Stimulated activated CD8-positive, alpha-beta memory T cell treated with anti-CD3 and anti-CD28 coated beads, Interleukin-2, amount 100 ng/mL, for 1 hour (primary cell): ENCODE data around the gene TENT5C.

ENCODE experiments used
- DNase-seq, 2 donors: peaks; one replicate each; pipeline ENCODE4 v3.0.0-alpha.2; 2020; ENCODE audit warnings: low read depth in 2 of 2

The TENT5C gene

DNA sequence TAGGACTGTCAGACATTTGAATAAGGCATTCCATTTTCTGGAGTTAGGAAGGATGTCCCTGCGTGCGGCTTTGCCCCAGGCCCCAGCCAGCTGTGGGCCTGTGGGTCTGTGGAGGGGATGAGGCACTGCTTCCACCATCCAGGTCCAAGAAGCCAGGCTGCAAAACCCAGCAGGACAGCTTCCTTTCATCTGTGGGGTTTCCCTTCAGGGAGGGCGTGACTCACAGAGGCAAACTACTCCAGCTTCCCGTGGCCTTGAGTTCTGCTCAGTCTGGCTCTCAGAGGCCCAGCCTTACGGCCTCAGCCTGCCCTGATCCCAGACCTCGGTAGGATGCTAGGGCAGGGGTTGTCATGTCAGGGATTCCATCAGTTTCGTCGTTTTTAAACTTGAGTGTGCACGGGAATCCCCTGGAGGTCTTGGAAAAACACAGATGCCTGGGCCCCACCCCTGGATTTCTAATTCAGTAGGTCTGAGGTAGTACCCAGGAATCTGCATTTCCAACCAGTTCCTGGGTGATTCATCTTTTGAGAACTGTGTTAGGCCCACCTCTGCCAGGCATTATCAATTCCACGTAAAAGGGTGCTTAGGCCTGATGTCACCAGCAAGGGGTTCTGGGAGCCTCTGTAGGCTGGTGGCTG is 32.3 kb upstream of the TENT5C start:
- no peak for DNase-seq

DNA sequence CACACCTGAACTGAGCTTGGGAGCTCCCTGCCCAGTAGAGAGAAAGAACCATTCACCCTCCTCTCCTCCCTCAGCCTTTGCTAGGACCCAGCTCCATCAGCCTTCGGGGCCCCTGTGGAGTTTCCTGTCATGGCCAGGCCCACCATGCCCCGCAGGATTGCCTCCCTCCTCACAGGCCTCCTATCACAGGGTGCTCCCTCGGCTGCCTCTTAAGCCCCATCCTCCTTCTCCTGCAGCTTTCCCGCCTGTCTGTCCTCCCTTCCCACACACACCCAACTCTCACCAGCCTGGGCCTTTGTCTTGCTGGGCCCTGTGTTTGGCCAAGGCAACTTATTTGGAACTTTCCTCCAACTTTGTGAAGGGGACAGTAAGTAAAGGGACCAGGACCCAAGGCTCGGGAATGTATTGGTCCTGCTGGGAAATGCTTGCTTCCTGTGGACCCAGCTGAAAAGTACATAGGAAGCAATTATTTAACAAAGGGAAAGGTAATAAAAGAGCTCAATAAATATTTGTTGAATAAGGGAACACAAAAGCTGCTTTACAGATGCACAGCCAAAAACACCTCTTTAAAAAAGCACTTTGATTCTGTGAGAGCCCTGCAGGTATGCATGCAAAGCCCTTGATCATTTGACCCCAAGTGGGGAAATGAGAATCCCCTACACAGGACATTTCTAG is 31.6 kb upstream of the TENT5C start:
- no peak for DNase-seq

DNA sequence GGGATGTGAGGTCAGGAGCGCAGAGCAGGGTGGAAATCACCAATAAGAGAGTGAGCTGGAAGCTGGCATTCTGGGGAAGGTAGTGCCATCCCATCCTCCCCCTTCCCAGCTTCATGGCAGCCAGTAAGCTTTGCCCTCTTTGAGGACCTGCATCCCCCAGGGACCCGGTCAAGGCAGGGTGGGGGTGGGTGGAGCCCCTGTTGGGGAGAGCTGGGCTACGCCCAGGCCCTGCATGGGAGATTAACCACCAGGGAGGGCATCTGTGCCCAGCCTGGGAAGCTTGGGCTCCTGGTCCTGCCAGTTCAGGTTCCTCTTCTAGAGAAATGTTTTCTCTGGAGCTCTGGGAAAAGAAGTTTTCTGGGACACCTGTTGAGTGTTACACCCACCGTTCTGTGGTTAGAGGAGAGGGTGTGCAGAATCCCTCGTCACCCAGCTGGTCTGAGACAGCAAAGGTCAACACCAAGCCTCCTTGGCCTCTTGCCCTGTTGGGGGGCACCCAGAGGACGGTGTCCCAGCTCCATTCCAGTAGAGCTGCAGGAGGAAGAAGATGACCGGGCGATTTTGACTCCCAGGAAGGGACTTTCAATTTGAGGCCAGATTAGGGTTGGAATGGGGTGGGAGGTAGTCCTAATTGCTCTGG is 30.1 kb upstream of the TENT5C start:
- no peak for DNase-seq

DNA sequence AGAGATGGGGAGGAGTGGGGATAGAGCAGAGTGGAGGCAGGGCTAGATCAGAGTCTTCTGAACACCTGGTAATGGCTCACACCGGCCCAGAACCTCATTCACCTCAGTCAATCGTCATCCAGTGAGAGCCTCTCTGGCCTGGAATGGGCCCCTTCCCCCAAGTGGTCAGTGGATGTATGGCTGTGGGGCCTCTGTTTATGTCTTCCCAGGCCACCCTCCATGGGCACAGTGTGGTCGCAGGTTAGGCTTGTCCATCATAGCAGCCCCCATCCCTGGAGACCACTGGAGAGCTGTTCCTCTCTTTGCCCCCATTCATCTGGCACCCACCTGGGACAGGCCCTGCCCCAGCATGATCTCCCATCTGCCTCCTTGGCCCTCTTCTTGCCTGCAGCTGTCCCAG is 29.6 kb upstream of the TENT5C start:
- DNase-seq = no peak

DNA sequence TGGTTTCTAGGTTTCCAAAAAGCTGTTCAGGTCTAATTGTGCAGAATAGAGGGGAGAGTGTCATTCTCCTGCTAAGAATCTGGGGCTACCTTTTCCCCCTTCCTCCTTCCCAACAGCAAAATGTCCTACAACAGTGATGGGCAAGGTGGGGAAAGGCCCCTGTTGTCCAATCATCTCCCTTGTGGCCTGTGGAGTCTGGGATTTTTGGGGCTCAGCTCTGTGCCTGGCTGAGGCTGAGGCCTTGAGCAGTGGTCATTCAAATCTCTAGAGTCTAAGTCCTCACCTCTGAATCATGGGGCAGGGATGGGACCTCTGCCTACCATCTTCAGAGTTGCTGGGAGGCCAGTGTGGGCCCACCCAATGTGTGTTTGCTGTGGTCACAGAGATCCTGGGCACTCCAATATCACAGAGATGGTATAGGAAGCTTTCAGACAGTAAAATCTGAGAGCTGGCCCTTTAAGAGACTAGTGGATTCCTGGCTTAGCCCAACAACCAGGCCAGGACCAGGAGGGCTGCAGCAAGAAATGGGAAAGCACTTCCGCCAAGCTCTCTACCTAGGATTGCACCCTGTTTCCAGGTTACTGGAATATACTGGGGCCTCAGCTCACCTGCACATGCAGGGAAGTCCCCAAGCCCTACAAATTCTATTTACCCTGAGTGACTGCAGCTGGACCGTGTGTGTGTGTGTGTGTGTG is 28.5 kb upstream of the TENT5C start:
- DNase-seq = no peak

DNA sequence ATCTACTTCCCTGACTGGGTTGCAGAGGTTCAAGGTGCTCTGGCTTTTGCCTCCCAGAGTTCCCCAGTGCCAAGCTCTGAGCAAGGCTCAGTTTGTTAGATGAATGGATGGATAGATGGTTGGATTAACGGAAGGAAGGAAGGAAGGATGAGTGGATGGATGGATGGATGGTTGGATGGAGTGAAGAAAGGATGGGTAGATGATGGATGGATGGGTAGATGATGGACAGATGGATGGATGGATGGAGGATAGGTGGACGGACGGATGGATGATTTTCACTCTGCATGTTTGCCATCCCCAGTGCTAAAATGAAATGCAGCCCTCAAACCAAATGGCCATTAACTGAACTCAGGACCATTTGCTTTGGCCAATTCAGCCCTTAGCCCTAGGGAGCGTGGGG is 27.4 kb upstream of the TENT5C start:
- no peak for DNase-seq

DNA sequence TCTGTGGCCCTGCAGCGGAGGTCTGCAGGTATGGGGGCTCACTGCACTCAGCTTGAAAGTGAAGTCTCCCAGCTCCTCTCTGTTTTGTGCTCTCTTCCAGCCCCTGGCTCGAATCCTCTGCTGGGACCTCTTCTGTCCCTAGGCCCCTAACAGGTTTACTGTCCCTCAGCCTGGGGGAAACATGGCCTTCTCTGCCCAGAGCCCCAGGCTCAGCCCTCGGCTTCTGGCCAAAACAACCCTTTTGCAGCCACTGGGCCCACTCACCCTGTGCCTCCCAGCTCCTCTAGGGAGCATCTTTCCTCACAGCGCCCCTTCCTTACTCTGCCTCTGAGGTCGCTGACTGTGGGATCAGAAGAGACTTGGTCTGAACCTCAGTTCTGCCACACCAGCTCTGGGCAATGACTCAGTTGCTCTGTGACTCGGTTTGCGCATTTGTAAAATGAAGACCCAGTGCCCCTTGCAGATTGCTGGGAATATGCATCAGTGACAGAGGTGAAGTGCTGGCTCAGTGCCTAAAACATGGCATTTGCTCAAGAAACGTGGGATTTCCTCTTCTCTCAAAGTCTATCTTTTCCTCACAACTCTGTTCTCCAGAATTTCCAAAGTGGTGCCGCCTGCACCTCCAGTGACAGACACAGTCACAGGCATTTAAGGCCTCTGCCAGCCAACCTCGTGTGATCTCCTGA is 26.5 kb upstream of the TENT5C start:
- no peak for DNase-seq

DNA sequence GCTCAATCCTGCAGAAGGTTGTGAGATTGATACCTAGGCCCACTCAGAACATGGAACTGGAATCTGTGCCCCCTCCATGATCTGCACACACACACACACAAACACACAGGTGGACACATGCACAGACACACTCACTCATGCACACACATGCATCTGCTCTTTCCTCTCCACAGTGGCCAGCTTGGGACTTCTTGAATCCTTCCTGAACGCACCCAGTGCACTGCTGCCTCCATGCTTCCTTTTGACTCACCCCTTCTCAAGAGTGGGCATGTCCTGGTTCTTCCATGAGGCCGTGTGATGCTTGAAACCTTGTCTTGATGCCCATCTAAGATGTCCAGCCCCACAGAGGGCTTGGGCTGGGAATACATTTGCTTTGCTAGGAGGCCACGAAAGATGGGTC is 25.4 kb upstream of the TENT5C start:
- DNase-seq = no peak

DNA sequence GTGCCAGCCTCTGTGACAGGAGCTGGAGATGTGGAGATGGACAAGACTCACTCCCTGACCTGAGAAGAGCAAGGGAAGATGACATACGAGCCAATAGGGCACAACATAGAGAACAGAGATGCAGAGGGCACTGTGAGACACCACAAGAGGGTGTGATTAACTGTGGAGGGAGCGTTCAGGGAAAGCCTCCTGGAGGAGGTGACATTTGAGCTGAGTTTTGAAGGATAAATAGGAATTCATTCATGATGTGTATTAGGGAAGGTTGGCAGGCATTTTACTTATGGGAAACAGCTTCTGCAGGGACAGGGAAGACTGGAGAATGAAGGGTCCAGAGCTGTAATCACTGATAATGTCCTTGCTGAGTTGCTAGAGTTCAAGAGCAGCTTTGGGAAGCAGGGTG is 25.0 kb upstream of the TENT5C start:
- DNase-seq = no peak

DNA sequence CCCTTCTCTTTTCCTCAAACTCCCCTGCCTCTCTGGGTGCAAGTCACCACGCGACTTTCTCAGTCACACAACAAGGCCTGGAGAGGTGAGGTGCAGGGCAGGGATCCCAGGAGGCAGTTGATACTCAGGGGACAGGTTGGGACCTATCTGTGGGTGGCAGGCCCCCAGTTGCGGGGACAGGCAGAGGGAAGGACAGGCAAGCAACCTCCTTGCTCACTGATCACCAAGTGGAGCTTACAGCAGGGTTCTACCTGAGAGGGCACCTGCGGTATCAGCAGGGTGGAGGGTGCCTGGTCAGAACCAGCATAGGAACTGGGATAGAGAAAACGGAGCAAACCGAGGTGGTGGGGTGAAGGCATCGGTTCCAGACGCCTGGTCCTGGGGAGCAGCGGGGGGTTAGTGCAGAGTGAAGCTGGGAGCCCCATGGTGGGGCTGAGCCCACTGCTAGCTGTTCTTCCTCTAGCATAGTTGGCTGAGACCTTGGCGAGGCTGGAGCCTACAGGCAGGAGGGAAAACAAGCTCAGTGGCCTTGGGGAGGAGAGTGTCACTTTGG is 24.4 kb upstream of the TENT5C start:
- no peak for DNase-seq

DNA sequence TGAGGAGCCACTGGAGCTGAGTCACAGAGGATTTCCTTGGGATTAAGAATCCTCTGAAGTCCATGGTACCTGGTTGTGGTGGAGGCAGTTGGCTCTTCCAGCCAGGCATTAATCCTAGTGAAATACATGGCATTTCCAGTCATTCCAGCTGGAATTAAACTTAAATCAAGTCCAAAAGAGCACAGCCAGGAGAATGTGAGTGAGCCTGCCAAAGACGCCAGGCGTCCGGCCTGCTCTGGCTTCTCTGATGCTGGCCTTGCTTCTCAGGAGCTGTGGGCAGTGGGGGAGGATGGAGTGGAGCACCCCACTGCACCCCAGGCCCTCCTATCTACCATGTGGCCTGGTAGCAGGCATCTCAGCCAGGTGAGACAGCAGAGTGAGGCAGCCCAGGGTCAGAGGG is 23.4 kb upstream of the TENT5C start:
- DNase-seq = no peak

DNA sequence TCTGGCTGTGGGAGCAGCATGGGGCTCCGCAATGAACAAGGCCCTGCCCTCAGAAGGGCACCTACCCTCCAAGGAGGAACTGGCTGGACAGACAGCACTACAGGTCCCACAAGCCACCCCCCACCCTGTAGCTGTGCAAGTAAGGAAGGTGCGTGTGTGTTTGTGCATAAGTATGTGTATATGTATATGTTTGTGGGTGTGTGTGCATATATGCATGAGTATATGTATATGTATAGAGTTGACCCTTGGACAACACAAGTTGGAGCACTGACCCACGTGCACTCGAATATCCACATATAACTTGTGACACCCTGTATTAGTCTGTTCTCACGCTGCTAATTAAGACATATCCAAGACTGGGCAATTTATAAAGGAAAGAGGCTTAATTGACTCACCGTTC is 22.6 kb upstream of the TENT5C start:
- DNase-seq = no peak

DNA sequence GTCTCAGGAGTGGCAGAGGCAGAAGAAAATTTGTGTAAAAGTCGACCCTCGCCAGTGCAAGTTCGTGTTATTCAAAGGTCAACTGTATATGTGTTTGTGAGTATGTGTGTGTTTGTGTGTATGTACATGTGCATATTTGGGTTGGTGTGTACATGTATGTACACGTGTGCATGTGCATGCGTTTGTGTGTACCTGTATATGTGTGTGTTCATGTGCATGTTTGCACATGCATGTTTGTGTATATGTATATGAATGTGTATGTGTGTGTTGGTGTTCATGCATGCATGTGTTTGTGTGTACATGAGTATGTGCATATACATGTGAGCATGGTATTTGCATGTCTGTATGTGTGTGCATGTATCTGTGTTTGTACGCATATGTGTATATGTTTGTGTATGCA is 21.7 kb upstream of the TENT5C start:
- DNase-seq = no peak

DNA sequence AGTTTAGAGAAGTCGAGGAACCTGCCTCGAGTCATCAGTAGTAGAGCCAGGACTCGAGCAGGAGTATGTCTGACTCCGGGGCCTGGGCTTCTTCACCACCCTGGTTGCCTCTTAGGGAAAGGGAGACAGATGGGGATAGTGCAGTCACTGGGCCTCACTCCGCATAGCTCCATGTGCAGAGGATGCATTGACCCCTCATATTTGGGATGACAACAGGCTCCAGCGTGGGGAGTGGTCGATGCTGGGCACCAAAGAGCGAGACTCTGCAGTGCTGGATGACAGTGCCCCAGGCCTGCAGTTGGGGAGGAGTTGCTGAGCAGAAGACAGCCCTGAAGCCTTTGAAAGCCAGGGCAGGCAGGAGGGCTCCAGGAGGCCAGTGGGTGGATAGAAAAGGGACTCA is 20.8 kb upstream of the TENT5C start:
- DNase-seq = no peak

DNA sequence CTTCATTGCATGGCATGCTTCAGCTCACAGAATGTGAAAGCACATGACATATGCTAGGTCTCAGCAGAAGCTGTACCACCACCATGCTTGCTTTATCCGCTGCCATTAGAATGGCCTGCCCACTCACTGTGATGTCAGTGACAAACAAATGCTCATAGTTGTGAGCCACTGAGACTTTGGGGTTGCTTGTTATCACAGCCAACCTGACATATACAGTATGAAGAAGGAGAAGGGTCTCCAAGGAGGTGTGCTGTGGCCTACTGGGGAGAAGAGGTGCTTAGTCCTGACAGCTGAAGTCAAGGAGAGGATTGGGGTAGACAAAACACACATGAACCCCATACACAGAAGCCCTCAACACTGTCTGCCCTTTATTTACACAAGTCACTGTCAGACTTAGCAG is 19.5 kb upstream of the TENT5C start:
- DNase-seq = no peak

DNA sequence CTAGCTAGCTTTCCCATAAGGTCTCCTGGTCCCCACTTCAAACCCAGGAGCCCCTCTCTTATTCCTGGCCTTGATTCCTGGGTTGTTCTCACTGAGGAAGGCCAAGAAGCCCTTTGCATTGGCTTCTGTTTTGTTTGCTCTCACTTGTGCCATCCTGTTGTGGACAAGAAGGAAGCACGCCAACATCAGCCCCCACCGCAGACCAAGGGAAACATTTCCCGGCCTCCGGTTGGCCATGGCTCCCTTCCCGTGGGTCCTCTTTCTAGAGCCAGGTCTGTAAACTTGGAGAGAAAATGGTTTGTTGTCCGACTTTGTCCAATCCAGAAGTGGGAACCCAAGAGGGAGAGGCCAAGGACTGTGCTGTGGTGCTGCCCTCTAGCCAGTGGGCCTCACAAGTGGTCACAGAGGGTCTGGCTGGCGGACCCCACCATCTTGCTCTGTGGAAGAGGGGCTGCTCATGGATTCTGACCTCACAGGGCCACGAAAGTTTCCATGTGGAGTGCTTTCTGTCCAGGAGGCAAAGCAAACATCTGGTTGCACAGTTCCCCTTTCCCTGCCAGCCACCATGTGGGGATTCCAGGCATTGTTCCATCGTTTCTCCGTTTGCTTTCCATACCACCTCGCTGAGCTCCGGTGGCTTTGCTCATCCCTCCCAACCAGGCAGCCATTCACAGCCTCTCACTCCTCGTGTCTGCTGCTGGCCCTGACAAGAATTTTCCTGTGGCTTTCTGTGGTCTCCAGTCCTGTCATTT is 18.9 kb upstream of the TENT5C start:
- no peak for DNase-seq

DNA sequence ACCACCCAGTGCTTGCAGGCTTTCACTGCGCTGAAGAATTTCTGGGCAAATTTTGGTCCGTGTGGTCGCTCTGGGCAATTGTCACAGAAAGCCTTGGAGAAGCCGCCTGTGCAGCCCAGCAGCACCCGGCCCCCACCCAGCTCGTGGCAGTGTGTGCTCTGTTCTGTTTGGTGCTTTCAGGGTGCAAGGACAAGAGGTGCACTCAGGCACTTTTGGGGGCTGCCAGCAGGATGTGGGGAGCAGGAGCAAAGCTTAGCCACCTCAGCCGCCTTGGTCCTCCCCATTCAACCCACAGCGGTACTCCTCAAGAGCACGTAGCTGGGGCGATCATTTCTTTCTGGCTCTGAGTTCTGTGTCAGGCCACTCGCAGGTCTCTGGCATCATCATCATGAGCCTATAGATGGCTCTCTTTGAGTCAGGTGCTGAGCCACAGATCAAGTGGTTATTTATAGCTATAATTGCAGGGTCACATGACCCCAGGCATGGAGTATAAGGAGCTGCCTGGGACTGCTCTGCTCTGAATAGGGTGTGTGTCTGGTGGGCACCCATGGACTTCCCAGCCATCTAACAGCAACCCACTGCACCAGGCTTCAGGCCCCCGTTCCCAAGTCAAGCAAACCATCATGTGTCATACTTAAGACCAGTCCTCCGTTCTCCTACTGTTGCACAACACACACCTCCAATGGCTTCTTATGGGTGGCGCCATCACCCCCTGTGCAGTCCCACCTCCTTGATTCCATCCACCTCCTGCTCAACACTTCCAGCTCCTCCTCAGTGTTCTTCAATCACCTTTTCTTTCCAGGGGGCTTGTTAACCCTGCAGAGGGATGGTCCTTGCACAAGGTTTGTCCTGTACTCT is 18.1 kb upstream of the TENT5C start:
- no peak for DNase-seq

DNA sequence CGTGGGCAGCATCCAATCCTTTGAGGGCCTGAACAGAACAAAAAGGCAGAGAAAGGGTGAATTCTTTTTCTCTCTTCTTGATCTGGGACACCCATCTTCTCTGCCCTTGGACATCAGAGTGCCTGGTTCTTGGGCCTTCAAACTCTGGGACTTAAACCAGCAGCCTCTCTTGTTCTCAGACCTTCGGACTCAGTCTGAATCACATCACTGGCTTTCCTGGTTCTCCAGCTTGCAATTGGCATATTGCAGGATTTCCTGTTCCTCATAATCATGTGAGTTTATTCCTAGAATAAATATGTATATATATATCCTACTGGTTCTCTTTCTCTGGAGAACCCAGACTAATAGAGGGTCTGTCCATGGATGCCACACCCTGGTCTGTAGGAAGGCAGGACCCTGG is 16.3 kb upstream of the TENT5C start:
- DNase-seq = no peak

DNA sequence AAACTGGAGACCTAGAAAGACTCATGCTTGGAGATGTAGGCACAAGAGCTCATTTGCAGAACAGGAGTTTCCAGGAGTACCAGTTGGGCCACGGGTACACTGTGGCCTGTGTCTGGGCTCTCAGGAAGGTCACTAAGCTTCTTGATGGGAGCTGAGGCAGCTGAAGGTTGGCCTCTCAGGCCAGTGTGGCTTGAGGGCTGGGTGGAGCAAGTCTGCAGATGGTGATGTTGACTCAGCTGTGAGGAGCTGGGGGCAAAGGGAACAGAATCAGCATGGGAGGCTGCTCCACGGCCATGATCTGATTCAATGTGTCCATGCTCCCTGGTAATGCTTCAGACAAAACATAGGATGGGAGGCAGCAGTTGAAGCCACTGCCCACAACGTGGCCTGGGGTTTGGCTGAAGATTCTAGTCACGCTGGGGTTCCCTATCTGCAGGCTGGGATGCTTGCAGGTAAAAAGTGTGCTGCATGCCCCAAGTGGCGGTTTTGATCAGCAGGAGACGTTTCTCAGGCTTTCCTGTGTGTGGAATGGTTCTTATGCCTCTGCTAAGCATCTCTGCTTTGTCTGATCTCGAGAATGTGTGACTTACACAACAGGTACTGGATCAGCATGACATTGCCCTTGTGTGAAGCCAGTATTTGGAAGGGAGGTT is 15.4 kb upstream of the TENT5C start:
- DNase-seq = no peak

DNA sequence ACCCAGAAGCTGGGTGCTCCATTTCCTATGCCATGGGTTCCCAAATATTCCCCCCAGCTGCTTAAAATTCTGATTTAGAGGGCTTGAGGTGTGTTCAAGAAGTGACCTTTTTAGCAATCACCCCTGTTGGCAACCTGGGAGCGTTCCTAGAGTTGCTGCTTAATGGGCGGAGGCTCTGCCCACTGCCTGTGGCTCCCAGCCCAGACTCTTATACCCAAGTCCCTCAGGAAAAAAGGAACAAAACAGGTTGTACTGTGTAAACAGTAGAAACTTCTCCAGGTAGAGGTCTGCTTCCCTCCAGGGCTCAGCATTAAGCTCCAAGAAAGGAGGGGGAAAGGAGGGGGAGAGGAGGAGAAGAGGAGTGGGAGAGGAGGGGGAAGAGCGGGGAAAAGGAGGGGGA is 14.6 kb upstream of the TENT5C start:
- no peak for DNase-seq
